GM19043 (cell line): ENCODE data around the gene ENTPD8.
"Not testable (repeated sequence)": the region's sequence is repeated elsewhere in the genome, so short reads cannot be mapped to it uniquely, and the experiment has no call there.

ENCODE experiments used
- ATAC-seq: cut with Tn5 transposase; IDR thresholded peaks from one replicate; pipeline ENCODE4 v1.9.1; 2021; ENCODE audit warnings: low read depth; ENCODE audit not compliant: unreplicated experiment

ENTPD8 gene

DNA sequence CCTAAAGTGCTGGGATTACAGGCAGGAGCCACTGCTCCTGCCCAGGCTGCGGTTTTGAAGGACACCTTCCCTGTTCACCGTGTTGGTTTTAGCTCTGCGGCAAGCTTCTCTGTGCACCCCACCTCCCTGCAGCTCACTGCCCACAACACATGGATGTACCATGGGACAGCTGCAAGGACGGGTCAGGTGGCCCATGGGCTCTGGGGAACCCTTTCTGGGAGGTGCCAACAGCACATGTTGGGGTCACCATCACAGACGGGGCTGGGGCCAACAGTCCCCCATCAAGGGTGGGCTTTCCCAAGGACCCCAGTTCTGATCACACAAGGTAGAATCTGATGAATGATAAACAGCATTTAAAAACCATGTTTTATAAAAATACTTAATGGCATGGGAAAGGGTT, 25.7 kb downstream of the ENTPD8 start:
- no peak for ATAC-seq

DNA sequence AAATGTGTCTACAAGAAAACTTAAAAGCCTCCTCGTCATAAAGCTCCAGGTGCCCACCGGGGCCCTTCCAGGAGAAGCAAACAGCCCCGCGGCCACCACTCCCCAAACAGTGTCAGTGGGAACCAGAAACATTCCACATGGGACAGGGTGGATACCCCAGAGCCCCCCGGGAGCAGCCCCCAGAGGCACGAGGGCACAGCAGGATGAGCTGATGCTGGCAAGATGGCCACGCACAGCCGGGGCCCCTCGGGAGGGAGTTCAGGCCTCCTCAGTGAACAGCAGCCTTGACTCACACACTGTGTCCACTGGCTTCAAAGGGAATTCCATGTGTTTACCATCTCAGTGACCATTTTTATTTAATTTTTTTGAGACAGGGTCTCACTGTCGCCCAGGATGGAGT, 28.7 kb downstream of the ENTPD8 start:
- ATAC-seq = no peak

DNA sequence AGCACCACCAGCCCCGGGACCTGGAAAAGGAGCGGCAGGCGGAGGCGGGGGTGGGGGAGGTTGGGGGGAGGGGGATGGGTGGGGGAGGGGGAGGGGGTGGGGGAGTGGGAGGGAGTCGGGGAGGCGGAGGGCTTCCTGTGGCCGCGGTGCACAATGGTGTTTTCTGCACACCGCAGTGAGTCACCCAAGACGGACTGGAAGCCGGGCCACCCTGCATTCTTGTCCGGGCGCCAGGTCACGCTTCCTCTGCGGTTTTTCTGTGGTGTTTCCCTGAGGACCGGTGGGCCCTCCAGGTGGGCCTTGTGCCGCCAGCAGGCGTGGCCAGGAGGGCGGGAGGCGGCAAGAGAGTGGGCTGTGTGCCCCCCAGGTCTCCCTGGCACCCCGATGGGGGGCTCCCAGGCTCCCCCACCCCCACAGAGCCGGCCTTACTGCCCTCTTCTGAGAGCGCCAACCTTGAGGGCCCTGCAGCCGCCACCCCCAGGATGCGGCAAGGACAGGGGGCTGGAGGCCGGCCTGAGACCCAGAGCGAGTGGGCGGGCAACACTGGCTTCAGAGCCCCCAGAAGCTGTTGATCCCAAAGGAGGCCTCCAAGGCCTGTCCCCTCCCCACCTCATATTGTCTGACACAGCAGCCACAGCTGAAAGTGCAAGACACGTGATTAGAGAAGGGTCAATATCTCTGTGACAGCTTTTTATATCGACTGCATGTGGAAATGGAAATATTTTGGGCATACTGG, 29.3 kb downstream of the ENTPD8 start:
- ATAC-seq = no peak

DNA sequence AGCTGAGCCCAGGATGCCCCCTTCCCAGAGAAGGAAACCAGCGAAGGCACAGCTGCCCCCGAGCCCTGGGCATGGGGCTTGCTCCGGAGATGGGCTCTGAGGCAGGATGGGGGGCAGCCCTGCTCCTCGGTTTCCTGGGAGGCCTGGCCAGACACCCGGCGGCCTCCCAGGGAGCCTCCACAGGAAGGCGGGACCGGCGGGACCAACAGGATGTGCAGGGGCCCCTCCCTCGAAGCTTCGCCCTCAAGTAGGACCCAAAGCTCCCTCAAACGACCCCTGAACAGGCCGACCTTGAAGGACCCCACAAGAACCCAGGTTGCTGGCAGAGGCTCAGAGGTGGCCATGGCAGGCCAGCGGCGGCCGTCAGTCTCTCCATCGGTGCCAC, 29.9 kb downstream of the ENTPD8 start:
- ATAC-seq = no peak

DNA sequence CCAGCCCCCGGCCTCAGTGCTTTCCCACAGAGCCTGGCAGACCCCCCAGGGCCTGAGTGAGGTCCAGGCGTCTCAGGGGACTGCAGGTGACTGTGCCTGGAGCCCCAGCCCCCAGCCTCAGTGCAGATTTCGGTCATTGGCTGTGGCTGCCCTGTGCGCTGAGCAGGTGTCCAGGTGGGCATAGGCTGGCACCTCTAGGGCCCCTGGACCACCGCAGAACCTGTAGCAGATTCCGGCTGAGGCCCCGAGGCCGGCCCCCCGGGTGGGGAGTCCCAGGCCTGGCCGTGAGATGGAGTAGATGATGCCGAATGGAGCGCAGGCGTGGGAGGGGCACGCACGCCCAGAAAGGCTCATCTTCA, 30.3 kb downstream of the ENTPD8 start:
- no peak for ATAC-seq

DNA sequence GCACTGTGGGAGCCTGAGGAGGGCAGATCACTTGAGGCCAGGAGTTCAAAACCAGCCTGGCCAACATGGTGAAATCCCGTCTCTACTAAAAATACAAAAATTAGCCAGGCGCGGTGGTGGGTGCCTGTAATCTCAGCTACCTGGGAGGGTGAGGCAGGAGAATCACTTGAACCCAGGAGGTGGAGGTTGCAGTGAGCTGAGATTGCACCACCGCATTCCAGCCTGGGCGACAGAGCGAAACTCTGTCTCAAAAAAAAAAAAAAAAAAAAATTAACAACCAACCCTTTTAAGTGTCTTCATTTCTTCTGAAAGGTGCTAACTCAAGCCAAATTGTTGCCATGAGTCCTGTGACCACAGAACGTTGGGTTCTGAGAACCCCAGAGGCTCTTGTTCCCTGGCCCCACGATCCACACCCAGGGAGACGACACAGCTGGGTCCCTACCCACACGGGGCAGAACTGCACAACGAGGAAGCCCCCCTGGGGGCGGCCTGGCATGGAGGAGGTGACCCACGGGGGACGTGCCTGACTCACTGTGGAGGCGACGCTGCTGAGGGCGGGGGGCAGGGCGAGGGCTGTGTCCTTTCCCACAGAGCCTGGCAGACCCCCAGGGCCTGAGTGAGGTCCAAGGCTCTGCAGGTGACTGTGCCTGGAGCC, 30.8 kb downstream of the ENTPD8 start:
- not testable (repeated sequence) for ATAC-seq

DNA sequence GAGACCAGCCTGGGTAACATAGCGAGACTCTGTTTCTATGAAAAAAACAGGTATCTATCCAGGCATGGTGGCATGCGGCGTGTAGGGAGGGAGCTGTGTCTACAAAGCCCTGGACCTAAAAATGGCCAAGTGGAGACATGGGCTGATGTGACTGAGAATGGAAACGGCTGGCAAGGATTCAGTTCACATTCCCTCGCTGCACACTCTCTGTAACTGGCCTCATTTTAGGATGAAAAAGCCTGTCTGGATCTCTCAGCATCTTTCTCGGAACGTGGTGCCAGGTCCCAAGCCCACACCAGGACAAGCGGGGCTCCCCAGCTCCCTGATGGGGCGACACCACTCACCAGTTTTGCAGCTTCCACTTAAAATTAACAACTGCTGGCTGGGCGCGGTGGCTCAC, 31.6 kb downstream of the ENTPD8 start:
- ATAC-seq = no peak

DNA sequence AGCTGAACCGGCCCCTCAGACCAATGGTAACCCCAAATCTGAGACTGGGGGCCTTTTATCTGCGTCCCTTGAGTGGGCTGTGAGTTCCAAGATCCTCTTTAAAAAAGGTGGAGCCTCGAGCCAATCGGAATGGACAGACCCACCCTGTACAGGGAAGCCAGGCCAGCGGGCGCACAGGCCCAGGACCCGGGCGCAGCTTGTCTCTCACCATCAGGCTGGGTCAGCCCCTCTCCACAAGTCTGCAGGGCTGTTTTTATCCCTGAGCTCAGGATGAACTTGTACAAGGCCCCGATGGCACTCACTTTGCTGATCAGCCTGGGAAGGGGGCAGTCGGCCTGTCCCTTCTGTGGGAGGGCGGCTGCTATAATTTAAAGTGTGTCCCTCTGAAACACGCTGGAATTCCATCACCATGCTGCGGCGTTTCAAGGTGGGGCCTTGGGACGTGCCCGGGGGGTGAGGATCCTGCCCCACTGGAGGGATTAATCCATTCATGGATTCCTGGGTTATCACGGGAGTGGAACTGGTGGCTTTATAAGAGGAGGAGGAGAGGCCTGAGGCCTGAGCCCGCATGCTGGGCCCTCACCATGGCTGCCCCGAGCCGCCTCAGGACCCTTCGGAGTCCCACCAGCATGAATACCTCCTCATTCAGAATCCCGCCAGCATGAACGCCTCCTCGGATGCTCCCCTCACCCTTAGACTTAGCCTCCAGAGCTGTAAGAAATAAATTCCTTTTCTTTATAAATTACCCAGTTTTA, 32.3 kb downstream of the ENTPD8 start:
- ATAC-seq = no peak

DNA sequence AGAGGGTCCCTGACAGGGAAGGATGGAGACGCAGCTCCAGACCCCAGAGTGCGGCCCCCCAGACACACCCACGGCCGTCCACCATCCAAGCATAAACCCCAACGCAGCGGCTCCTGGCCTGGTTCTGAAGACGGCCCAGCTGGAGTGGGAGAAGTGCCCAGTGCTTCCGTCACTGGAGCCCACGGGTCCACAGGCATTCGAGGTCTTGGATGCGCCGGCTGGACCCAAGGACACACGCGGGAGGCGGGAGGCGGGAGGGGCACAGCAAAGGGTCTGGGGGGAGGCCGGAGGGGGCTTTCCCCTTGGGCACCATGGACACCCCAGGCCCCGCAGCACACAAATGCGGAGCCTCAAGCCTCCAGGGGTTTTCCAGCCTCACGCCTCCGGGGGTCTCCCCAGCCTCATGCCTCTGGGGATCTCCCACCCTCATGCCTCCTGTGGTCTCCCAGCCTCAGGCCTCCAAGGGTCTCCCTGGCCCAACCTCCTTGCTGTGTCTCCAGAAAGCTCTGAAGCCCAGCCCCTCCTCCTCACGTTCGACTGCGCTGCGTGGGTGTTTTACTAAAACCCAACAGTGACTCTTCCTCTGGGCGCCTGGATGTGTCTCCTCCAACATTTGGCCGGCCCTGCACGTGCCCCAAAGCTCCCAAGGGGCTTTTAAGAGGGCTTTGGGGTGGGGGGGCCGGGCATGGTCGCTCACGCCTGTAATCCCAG, 33.4 kb downstream of the ENTPD8 start:
- no peak for ATAC-seq

DNA sequence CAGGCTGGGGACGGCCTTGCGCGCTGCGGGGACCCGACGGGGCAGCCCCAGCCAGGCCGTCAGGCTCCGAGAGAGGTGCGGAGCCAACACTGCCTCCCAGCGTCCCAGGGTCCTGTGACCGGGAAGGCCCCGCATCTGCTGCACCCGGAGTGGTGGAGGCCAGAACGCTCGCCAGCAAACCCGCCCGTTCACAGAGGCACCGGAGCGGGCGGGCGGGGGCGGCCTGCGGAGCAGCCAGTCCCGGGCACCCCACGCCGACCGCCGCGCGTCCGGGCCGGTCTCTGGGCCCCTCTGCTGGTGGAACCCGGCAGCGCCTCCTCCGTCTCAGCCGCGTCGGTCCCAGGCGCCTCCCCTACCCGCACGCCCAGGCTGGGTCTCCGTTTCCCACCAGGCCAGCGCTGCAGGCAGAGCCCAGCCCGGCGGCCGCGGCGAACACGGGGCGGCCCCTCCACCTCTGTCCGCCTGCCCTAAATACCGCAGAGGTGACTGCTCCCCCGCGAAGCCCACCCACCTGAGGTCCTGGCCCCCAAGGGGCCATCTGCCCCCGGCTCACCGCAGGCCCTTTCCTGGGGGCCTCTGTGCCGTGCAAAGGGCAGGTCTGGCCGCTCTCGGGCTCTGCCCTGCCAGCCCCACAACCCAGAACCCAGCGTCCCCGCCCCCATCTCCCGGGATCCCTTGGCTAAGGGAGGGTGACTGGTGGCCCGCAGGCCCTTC, 34.1 kb downstream of the ENTPD8 start:
- ATAC-seq = no peak

DNA sequence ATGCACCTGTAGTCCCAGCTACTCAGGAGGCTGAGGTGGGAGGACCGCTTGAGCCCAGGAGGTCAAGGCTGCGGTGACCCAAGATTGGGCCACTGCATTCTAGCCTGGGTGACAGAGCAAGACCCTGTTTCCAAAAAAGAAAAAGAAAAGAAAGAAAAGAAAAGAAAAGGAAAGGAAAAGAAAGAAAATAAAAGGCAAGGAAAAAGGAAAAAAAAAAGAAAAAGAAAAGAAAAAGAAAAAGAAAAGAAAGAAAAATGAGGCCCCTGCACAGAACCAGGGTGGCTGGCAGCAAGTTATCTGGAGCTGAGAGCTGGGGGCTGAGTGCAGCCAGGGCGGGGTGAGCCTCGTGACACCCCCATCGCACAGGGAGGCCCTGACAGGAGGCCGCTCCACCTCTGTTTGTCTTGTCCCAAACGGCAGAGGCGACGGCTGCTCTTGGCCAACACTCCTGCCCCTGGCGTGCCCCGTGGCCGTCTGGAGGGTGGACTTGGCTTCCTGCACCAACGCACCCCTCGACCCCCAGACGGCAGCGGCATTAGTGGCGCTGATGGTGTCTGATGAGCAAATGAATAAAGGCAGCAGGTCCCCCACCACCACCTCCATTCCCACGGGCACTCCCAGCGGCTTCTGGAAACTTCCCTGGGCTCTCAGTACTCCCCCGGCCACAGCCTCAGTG, 34.9 kb downstream of the ENTPD8 start:
- ATAC-seq = no peak

DNA sequence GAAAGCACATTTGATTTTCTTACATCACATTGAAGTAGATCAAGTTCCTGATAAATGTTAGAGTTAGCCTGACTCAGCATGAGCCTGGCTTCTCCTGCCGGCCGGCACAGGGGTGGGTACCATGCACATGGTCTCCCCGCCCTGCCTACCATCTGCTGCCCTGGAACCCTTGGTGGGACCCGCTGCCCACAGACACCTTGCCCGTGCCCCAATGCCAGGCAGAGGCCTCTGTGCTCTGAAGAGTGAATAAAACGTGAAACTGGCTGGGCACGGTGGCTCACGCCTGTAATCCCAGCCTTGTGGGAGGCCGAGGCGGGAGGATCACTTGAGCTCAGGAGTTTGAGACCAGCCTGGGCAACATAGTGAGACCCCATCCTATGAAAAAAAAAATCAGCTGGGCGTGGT, 35.5 kb downstream of the ENTPD8 start:
- ATAC-seq = no peak

DNA sequence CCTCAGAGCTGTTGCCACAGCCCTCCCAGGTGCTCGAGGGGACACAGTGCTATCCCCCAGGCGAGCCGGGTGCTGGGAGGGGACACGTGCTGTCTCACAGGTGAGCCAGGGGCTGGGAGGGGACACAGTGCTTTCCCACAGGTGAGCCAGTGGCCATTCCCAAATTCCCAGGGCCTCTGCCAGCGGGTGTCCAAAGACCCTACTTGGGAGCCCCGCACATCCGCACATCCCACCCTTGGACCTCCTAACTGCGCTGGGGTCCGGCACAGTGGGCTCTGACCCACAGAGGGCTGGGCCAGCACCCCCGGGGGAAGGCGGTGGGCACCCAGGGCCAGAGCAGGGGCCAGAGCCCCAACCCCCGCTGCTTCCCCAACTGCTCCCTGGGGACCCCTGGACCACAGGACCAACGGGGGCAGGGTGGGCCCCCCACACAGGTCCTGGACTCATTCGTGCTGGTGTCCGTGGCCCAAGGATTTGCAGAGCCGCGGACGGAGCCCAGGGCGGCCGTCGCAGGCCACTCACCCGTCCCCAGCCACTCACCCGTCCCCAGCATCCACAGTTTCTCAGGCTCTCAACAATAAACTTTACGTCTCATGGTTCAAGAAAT, 36.1 kb downstream of the ENTPD8 start:
- no peak for ATAC-seq

DNA sequence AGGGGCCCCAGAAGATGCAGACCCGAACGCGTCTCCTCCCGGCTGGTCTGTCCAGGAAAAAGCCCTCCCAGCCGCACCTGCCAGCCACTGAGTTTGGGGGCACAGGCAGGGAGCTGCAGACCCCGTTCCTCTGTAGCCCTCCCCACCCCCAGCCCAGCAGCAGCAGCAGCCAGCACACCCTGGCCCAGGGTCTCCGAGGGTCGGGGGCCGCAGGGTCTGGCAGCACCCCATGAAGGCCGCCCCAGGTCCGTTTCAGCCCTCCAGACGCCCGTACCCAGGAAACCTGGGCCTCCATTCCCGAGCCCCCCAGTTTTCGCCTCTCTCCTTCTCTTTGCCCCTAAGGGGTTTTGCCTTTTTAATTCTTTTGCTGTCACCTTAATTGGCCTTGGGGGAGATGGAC, 37.9 kb downstream of the ENTPD8 start:
- ATAC-seq = no peak

DNA sequence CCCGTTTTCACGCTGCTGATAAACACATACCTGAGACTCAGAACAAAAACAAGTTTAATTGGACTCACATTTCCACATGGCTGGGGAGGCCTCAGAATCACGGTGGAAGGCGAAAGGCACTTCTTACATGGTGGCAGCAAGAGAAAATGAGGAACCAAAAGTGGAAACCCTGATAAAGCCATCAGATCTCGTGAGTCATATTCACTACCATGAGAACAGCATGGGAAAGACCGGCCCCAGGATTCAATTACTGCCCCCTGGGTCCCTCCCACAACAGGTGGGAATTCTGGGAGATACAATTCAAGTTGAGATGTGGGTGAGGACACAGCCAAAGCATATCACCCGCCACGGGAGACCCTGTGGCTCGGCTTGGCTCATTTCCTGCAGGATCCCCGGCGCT, 38.4 kb downstream of the ENTPD8 start:
- no peak for ATAC-seq

DNA sequence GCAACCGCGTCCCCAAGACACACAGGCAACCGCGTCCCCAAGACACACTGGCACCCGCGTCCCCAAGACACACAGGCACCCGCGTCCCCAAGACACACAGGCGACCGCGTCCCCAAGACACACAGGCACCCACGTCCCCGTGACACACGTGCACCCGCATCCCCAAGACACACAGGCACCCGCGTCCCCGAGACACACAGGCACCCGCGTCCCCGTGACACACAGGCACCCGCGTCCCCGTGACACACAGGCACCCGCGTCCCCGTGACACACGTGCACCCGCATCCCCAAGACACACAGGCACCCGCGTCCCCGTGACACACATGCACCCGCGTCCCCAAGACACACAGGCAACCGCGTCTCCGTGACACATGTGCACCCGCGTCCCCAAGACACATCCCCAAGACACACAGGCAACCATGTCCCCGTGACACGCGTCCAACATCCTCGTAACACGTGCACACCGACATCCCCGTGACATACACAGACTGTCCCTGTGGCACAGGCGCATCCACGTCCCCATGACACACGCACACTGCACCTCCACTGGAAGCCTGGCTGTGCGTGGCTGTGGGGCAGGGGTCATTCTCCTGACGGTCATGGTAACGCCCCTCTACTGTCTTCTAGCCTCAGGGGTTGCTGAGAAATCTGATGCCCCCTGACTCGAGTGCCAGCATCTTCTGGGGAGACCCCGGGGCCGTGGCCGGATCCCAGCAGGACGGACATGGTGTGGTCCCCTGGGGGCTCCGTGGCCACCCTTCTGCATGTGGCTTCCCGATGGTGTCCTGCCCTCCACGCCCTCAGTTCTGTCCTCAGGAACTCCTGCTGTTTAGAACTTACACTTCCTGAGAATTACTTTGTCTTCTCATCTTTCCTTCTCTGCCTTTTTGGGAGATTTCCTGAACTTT, 42.3 kb downstream of the ENTPD8 start:
- no peak for ATAC-seq

DNA sequence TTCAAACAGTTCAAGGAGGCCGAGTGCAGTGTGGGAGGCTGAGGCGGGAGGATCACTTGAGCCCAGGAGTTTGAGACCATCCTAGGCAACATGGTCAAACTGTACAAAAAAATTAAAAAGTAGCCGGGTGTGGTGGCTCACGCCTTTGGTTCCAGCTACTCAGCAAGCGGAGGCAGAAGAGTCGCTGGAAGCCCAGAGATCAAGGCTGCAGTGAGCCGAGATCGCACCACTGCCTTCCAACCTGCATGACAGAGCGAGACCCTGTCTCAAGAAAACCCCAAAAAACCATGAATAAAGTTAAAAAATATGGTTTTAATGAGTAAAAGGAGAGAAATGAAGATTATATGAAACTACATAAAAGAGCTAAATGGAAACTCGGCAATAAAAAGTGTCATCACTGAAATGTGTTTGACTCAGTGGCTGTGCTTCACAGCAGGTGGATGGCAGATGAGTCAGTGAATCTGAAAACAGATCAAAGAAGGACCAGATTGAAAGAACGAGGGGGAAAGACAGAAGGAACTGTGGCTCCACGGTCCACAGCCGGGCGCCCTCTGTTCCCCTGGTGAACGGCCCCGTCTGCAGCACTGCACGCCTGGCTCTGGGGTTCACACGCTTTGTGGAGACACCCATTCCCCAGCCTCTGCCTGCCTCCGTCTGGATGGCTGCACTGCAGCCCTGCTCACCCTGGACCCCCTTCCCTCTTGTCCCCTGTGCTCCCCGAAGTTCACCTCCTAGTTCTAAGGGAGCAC, 43.3 kb downstream of the ENTPD8 start:
- no peak for ATAC-seq
